ENCODE data around the gene CFAP299.

Gene CFAP299

GRCh38 chr4:80459918-80460473, 124.5 kb downstream of the CFAP299 start:
- no peaks in the 10 kb centered on the region for H3K9me3 ChIP-seq (ENCODE audit: insufficient read depth, low read depth, low read length)
- no peaks in the 10 kb centered on the region for H3K27me3 ChIP-seq (ENCODE audit: insufficient read depth, low read length, poor library complexity, severe bottlenecking)
- H3K4me2 ChIP-seq (ENCODE audit: low read depth, low read length, poor library complexity, severe bottlenecking): no peak overlapping the region
- no peaks in the 10 kb centered on the region for H3K79me2 ChIP-seq (ENCODE audit: insufficient read depth, low read length)
- no peak for TF ChIP-seq EZH2phosphoT487 (IDR thresholded peaks at IDR 0.05; ENCODE audit: borderline replicate concordance)
- TF ChIP-seq CTCF (conservative IDR thresholded peaks at IDR 0.05; ENCODE audit: low read length): peak; percentile 62
- H3K4me1 ChIP-seq (ENCODE audit: insufficient read depth, low read length, poor library complexity, severe bottlenecking): peaks cover 22% of the 10 kb centered on the region
- no peaks in the 10 kb centered on the region for H3K36me3 ChIP-seq (ENCODE audit: insufficient read depth, low read length)
- H3K9me2 ChIP-seq (replicated peaks; ENCODE audit: low read depth, low read length): no peaks in the 10 kb centered on the region
- no peak overlapping the region for H3K4me3 ChIP-seq (ENCODE audit: low read length, poor library complexity, severe bottlenecking)
- no peaks in the 10 kb centered on the region for H4K20me1 ChIP-seq (ENCODE audit: insufficient read depth, low read length, poor library complexity, severe bottlenecking)
- H3F3A ChIP-seq (ENCODE audit: low read depth): no peaks in the 10 kb centered on the region
- no peak overlapping the region for H2AFZ ChIP-seq (ENCODE audit: low read length)
- H3K9ac ChIP-seq (ENCODE audit: low read depth, low read length, poor library complexity, severe bottlenecking): no peak overlapping the region

- Histone ChIP-seq H3F3A (ENCODE audit: low read depth) (no peaks in the 10 kb centered on the region), H3K36me3 (ENCODE audit: insufficient read depth, low read length) (no peaks in the 10 kb centered on the region), H3K79me2 (ENCODE audit: insufficient read depth, low read length) (no peaks in the 10 kb centered on the region), H3K4me2 (ENCODE audit: low read depth, low read length, poor library complexity, severe bottlenecking) (no peak overlapping the region), H3K4me3 (ENCODE audit: low read length, poor library complexity, severe bottlenecking) (no peak overlapping the region), H3K9me3 (ENCODE audit: insufficient read depth, low read depth, low read length) (no peaks in the 10 kb centered on the region), H4K20me1 (ENCODE audit: insufficient read depth, low read length, poor library complexity, severe bottlenecking) (no peaks in the 10 kb centered on the region), H3K4me1 (ENCODE audit: insufficient read depth, low read length, poor library complexity, severe bottlenecking) (peaks cover 22% of the 10 kb centered on the region), H3K9ac (ENCODE audit: low read depth, low read length, poor library complexity, severe bottlenecking) (no peak overlapping the region), H3K9me2 (replicated peaks; ENCODE audit: low read depth, low read length) (no peaks in the 10 kb centered on the region), H3K27me3 (ENCODE audit: insufficient read depth, low read length, poor library complexity, severe bottlenecking) (no peaks in the 10 kb centered on the region), H2AFZ (ENCODE audit: low read length) (no peak overlapping the region)
- TF ChIP-seq CTCF (conservative IDR thresholded peaks at IDR 0.05; ENCODE audit: low read length) (no peak), EZH2phosphoT487 (IDR thresholded peaks at IDR 0.05; ENCODE audit: borderline replicate concordance) (no peak)
These were observed 125.9 kb downstream of the CFAP299 start for GRCh38 chr4:80461412-80461811.

- Histone ChIP-seq H3K4me3 (ENCODE audit: low read length, poor library complexity, severe bottlenecking) (peak overlapping the region; percentile 59), H3K9me2 (replicated peaks; ENCODE audit: low read depth, low read length) (no peaks in the 10 kb centered on the region), H3K79me2 (ENCODE audit: insufficient read depth, low read length) (no peaks in the 10 kb centered on the region), H3K9me3 (ENCODE audit: insufficient read depth, low read depth, low read length) (no peaks in the 10 kb centered on the region), H3K36me3 (ENCODE audit: insufficient read depth, low read length) (no peaks in the 10 kb centered on the region), H4K20me1 (ENCODE audit: insufficient read depth, low read length, poor library complexity, severe bottlenecking) (no peaks in the 10 kb centered on the region), H3F3A (ENCODE audit: low read depth) (no peaks in the 10 kb centered on the region), H3K4me2 (ENCODE audit: low read depth, low read length, poor library complexity, severe bottlenecking) (peak overlapping the region; percentile 74), H2AFZ (ENCODE audit: low read length) (peak overlapping the region; percentile 85), H3K27me3 (ENCODE audit: insufficient read depth, low read length, poor library complexity, severe bottlenecking) (no peaks in the 10 kb centered on the region), H3K9ac (ENCODE audit: low read depth, low read length, poor library complexity, severe bottlenecking) (peak overlapping the region; percentile 16), H3K4me1 (ENCODE audit: insufficient read depth, low read length, poor library complexity, severe bottlenecking) (peaks cover 22% of the 10 kb centered on the region)
- no peak for TF ChIP-seq CTCF (conservative IDR thresholded peaks at IDR 0.05; ENCODE audit: low read length)
- no peak for TF ChIP-seq EZH2phosphoT487 (IDR thresholded peaks at IDR 0.05; ENCODE audit: borderline replicate concordance)
These were observed 127.1 kb downstream of the CFAP299 start for GRCh38 chr4:80462621-80463091.

Data from Loucy (cell line).